ENCODE measurements around the gene EDRF1.
"Not testable (repeated sequence)": the region's sequence is repeated elsewhere in the genome, so short reads cannot be mapped to it uniquely, and the experiment has no call there.

The EDRF1 gene, protein sequence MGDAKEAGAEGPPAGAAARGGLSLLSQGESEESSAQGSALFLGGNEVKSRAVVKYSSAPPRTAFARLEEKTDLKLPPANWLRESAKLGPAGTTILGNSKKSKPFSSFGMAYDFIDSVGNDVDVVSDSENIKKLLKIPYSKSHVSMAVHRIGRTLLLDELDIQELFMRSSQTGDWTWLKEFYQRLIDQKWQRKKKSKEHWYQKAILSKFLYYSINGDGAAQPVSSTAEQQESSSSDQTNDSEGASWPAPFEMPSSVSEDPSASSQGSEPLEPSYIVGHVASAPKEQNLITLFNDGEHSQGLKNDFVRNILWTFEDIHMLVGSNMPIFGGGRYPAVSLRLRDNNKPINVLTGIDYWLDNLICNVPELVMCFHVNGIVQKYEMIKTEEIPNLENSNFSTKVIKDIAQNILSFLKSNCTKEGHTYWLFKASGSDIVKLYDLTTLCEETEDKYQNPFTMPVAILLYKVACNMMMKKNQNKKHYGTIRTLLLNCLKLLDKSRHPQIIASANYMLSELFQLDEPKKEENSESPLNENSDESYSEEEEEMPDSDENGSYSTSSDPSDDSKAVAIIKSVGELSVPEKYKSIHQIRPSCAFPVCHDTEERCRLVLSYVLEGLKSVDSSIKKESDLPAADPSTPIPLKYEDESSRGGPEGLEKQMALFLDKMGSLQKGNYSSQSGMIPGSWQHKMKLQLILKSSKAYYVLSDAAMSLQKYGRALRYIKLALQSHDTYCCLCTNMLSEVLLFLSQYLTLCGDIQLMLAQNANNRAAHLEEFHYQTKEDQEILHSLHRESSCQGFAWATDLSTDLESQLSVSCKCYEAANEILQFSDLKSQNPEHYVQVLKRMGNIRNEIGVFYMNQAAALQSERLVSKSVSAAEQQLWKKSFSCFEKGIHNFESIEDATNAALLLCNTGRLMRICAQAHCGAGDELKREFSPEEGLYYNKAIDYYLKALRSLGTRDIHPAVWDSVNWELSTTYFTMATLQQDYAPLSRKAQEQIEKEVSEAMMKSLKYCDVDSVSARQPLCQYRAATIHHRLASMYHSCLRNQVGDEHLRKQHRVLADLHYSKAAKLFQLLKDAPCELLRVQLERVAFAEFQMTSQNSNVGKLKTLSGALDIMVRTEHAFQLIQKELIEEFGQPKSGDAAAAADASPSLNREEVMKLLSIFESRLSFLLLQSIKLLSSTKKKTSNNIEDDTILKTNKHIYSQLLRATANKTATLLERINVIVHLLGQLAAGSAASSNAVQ

DNA sequence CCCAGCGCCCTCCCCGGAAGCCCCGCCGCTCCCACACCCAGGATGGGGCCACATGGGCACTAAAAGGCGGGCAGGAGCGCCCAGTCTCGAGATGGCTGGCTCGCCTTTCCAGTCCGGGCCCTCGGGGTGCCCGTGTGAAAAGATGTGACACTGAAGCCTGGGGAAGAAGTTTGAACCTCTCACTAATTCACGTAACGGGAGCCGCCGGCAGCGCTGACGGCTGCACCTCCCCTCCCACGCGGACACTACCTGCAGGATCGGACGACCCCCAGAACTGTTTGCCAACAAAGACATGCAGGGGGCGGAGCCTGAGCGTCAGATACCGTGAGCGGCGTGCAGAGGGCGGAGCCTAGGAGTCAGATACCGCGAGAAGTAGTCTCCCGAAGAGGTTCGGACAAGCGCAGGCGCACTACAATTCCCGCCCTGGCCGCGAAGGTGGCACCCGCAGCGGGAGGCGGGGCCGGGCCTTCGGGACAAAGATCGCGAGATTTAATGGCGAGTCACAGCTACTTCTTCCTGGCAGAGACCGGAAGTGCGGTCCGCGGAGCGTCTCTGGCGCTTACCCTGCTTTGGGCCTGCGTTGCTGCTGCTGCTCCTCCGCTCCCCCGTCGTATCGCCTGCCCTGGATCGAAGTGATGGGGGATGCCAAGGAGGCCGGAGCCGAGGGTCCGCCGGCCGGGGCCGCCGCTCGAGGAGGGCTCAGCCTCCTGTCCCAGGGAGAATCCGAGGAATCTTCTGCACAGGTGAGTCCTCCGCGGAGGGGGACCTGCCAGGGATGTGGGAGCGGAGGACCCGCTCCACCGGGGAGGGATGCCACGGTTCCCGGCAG is at the start of gene EDRF1:
TSS of gene EDRF1 (plus strand) at position 537 of the 829 bp plus-strand sequence. CDS start at position 636, 99 bp downstream.
- DNase-seq (ENCODE audit: low read depth) = peak; percentile 84

GRCh38 chr10:125672884-125673283 is 46.6 kb upstream of the EDRF1 start:
- no peak for DNase-seq (ENCODE audit: low read depth)

- DNase-seq (ENCODE audit: low read depth) = no peak
Observed at GRCh38 chr10:125679436-125679835, 40.1 kb upstream of the EDRF1 start.

- no peak for DNase-seq (ENCODE audit: low read depth)
Observed at GRCh38 chr10:125683063-125683462, 36.4 kb upstream of the EDRF1 start, which contains the start of gene TEX36. TEX36 (minus strand) TSS chr10:125683163; CDS start chr10:125682989, 174 bp downstream.

DNA sequence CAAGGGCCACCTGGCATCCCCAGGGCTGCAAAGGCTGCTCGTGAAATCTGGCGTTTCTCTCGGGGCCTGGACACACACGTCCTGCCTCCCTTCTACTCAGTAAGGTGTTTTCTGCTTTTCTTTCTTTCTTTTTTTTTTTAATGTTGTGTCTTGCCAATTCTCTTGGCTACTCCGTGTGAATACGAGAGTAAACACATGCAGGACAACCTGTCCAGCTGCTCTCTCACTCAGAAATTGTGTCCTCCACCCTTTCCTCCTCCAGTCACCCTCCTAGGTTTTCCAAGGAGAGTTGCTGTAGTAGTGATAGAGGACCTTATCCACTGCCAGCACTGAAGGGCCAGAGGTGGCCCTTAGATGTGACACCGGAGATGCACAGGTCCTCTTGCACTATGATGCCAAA is 35.7 kb upstream of the EDRF1 start:
- DNase-seq (ENCODE audit: low read depth) = no peak

DNA sequence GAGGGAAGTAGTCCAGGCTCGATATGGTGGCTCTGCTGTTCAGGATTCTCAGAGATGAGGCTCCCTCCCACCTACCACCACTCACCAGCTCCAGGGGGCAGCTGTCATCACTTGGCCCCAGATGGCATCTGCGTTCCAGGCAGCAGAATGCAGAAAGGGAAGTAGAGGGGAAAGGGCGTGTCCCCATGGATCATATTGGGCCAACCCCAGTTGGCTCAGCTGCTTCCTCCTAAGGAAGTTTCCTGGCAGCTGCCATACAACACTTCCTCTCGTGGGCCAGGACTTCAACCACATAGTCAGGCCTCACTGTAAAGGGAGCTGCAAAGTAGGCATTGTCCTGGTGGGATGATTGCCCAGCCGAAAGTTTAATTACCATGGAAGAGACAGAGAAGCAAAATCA is 34.9 kb upstream of the EDRF1 start:
- DNase-seq (ENCODE audit: low read depth) = no peak

DNA sequence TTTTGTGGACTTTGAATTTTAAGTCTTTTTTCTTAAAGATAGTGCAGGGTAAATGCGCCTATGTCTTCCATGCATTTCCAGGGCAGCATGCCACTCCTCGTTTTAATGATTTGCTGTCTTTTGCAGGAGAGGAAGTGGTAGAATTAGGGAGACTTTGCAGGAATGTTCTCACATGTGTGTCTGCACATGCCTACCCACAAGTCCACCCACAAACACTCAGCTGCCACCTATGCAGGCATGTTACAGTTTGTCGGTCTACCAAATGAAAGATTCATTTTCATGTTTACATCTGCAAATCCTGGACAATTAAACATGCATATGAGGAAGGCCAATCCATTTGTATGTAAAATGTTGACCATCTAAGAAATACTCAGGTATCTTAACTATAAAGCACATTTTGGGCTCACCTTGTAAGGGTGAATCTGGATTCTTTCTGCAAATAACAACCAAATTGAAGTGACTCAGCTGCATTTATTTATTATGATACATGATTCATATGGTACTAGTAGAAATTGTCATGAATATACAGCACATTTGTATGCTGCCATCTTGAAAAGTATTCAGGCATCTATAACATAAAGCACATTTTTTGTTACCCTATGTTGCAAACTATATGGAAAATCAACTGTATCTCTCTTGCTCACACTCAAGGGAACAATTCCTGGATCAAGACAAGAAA is 31.9 kb upstream of the EDRF1 start:
- no peak for DNase-seq (ENCODE audit: low read depth)

DNA sequence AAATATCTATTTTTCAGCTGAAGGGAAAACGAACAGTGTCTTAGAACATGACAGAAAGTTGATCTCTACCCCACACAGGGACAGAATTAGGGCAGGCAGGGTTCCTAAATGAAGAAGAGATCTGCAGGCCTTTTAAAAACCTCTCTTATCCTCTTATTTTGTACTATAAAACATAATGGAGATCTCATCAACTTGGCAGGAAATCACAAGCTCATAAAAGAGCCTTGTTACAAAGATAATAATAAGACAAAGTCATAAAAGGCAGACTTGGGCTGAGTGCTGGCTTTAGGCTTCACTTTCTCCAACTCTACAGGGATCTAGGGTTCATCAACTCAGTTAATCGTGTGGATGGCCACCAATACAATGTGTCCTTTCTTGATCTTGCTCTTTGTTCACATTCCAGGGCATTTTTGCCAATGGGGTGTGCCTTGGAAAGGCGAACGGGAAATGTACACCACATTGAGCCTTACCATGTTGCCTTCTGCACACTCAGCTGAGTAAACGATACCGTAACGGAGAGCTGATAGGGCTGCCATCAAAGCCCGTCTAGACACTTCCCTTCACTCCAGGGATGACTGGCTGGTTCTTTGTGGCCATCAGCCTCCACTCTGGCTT is 29.4 kb upstream of the EDRF1 start:
- no peak for DNase-seq (ENCODE audit: low read depth)

GRCh38 chr10:125691160-125691981 is 28.1 kb upstream of the EDRF1 start:
- no peak for DNase-seq (ENCODE audit: low read depth)

DNA sequence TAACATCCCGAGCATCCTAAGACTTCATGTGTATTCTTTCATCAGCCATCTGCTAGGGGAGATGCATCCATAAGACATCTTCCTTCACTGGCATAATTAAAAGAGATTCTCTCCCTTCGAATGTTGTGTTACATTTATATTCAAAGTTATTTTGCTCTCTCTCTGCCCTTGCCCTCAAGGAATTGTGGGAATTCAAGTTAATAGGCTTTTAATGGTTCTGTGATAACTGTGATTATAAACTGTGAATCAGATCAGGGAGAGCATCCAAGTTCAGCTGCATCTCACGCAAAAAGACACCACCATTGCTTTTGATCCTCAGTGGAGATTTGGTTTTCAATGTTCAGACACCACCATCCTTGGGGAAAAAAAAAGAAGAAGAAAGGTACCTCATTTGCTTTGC is 27.3 kb upstream of the EDRF1 start:
- no peak for DNase-seq (ENCODE audit: low read depth)

DNA sequence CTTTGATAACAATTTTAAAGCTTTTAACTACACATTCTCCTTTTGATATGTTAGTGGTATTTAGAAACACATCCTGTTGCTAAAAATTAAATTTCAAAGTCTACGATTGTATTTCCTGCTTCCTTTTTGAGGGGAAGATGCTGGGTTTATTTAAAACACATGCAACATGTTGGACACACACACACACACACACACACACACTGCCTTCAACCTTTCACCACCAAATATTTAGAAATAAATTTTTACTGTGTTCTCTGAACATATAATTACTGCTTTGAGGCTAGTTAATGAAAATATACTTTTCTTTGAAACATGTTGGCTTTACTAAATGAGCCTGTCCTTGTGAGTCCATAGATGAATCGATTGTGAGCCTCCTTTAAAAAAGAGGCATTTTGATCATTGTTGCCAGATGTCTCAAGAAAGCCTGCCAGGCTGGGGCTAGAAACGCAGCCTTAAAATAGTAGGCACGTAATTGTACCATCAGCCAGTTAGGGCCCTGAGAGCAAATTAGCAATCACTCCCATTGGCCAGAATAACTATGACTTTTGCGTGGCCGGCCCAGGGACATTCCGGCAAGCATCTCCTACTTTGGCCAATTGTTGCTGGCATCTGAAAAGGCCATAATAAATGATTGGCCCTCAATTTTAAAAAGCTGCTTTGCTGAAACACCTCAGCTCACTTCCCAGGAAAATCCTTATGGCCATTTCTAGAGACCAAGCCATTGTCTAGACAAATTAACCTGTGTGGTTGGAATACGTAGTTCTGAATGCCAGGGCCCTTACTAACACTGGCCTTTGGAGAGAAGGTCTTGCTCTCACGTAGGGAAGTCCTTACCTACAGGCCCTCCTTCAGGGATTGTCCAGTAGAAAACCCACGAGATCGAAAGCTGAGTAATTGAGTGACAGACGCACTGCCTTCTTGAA is 26.6 kb upstream of the EDRF1 start:
- DNase-seq (ENCODE audit: low read depth) = no peak

- DNase-seq (ENCODE audit: low read depth) = no peak
Observed at GRCh38 chr10:125693524-125693847, 26.0 kb upstream of the EDRF1 start.

DNA sequence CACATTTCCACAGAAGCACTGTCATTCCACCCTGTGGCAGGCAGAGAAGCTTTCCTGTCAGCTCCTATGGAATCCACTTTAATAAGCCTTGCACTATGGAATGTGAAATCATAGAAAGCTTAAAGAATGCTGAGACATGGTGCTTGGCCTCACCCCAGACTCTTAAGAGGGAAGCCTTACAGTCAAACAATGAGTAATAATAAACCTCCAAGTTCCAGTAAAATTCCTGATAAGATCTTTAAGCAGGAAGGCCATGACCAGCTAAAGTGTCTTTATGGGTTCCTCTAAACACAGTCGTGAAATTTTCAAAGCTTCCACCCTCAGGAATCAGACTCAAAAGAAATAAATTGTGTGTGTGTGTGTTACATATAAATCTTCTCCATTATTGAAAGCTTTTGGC is 24.6 kb upstream of the EDRF1 start:
- DNase-seq (ENCODE audit: low read depth) = no peak

GRCh38 chr10:125696884-125697283 is 22.6 kb upstream of the EDRF1 start:
- not testable (repeated sequence) for DNase-seq (ENCODE audit: low read depth)

- no peak for DNase-seq (ENCODE audit: low read depth)
Observed at GRCh38 chr10:125698481-125698998, 21.0 kb upstream of the EDRF1 start.

- no peak for DNase-seq (ENCODE audit: low read depth)
Observed at GRCh38 chr10:125699562-125700143, 19.9 kb upstream of the EDRF1 start.

DNA sequence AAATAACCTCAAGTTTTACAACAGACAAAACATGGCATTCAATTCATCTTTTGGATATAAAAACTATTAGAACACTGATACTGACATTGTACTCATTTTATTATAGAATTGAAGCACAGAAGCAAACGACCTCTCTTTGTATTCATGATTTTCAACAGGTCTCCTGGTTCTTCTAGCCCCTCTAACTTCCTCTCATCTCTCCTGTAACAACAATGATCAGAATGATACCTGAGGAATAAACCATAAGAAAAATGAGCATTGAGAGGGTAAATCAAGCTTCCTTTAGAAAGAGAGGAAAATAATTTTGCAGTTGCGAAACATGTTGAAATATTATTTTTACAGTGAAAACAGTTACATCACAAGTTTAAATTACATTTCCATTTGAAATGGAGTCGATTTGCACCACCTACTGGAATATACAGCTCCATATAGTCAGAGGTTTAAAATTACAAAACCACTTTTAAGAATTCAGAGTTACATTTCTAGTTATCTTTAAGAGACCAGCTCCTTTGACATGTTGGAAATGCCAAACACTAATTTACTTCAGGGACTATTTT is 19.1 kb upstream of the EDRF1 start:
- DNase-seq (ENCODE audit: low read depth) = no peak

Data from HS-27A (cell line).